Measurements from ENCODE around the gene TSACC. TPM values are rescaled to one million over a fixed set of nuclear protein-coding genes. Genes with fewer than 3 reads are reported as not detected.

The TSACC gene
- total and polyA plus RNA-seq, 2 donors (not counting 1 experiment from before 2014, with no cell fraction given) = 0.69 to 1.2 TPM

DNA sequence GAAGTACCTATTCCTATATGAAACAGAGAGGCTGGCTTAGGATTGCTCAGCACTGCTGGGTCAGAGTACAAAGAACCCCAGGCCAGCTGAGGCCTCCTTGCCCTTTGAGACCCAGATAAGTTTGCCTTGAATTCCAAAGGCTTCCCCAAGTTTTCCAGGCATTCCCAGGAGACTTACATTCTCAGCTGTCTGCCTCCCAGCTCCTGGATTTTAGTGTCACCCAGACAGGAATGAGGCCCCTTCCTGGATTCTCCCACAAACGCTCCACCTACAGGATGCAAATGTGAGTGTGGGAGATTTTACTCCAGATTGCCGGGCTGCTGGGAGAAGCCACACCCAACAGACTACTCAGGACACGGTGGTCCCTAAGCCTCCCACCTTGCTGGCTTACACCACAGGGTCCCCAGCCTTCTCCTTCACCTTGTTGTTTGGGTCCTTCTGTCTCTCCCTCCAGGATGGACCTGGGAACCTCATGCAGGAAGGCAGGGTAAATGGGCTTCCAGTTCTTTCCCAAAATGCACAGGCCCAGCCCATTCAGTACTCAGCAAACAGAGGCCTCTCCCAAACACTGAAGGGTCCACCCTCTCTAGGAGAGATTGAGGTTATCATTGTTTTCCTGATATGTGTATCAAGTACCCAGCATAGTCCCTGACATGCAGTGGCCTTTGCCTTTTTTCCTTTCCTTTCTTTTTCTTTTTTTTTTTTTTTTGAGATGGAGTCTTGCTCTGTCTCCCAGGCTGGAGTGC lies 41.3 kb downstream of the TSACC start:
- Mint-ChIP-seq H3K27me3 (peaks cover 11% of the 10 kb centered on the region), H3K4me3 (no peak overlapping the region), H3K4me1 (no peaks in the 10 kb centered on the region), H3K9me3 (ENCODE audit: insufficient read depth) (no peaks in the 10 kb centered on the region), H3K27ac (no peak overlapping the region)
- Histone ChIP-seq H3K27me3 (replicated peaks in 1 of 4; ENCODE audit: control extremely low read depth in 1 of 4, control insufficient read depth in 3 of 4, insufficient read depth in 4 of 4, low read length in 3 of 4) (peaks cover 0 to 5% (median 0%) of the 10 kb centered on the region in 4 experiments), H4K20me1 (ENCODE audit: control insufficient read depth, insufficient read depth, low read length, poor library complexity, severe bottlenecking) (no peaks in the 10 kb centered on the region), H3K9ac (ENCODE audit: low read length) (no peak overlapping the region), H3K4me2 (replicated peaks; ENCODE audit: low read depth, low read length, poor library complexity, severe bottlenecking) (no peak overlapping the region), H3K4me3 (ENCODE audit: control extremely low read depth in 1 of 5, extremely low read depth in 1 of 5, insufficient read depth in 1 of 5, low read depth in 2 of 5, low read length in 4 of 5) (no peak overlapping the region), H3K36me3 (replicated peaks in 1 of 2; ENCODE audit: control extremely low read depth in 1 of 2, control insufficient read depth in 1 of 2, extremely low read depth in 1 of 2, insufficient read depth in 2 of 2, low read length in 1 of 2) (no peaks in the 10 kb centered on the region), H3K79me2 (ENCODE audit: control insufficient read depth, insufficient read depth, low read length) (no peaks in the 10 kb centered on the region), H3K27ac (ENCODE audit: low read length in 2 of 2) (no peak overlapping the region), H3K9me3 (ENCODE audit: control extremely low read depth in 1 of 3, control insufficient read depth in 2 of 3, insufficient read depth in 1 of 3, low read length in 2 of 3) (peaks cover 0 to 4% (median 0%) of the 10 kb centered on the region in 3 donors), H2AFZ (ENCODE audit: insufficient read depth, low read depth, low read length, poor library complexity, severe bottlenecking) (no peak overlapping the region), H3K4me1 (ENCODE audit: control insufficient read depth in 2 of 2, insufficient read depth in 2 of 2, low read length in 2 of 2) (no peaks in the 10 kb centered on the region)
- ChIA-PET CTCF (interaction anchor here (0.6 to 12.5 kb wide), 4 partner anchors 21 to 247 kb away, joined by 3 to 445 read pairs (median 4); no protein-coding TSS in a partner anchor), POLR2A (no interaction called here)
- intact Hi-C loops (cut with micrococcal nuclease) = no loop called here
- DNase-seq = no peak
- no peak for ATAC-seq (ENCODE audit: low read depth)
- WGBS (ENCODE audit: insufficient coverage) = 44% methylated on average over 1 of the region's 3 CpGs
- TF ChIP-seq CTCF (IDR thresholded peaks at IDR 0.05) = no peak
- no peak for TF ChIP-seq EZH2 (IDR thresholded peaks at IDR 0.05; ENCODE audit: borderline replicate concordance, insufficient read depth, low read depth, low read length, poor library complexity, severe bottlenecking)

- 47% methylated on average over 2 of the region's 7 CpGs for WGBS (ENCODE audit: insufficient coverage)
- TF ChIP-seq CTCF (IDR thresholded peaks at IDR 0.05) (no peak), EZH2 (IDR thresholded peaks at IDR 0.05; ENCODE audit: borderline replicate concordance, insufficient read depth, low read depth, low read length, poor library complexity, severe bottlenecking) (no peak)
- no peaks in the 10 kb centered on the region for H3K9me3 Mint-ChIP-seq (ENCODE audit: insufficient read depth)
- peaks cover 4% of the 10 kb centered on the region for H3K4me1 Mint-ChIP-seq
- Histone ChIP-seq H3K4me2 (replicated peaks; ENCODE audit: low read depth, low read length, poor library complexity, severe bottlenecking) (no peak overlapping the region), H3K4me3 (ENCODE audit: control extremely low read depth in 1 of 5, extremely low read depth in 1 of 5, insufficient read depth in 1 of 5, low read depth in 2 of 5, low read length in 4 of 5) (no peak overlapping the region), H3K4me1 (ENCODE audit: control insufficient read depth in 2 of 2, insufficient read depth in 2 of 2, low read length in 2 of 2) (peaks cover 0 to 7% of the 10 kb centered on the region in 2 donors), H3K9ac (ENCODE audit: low read length) (no peak overlapping the region), H3K79me2 (ENCODE audit: control insufficient read depth, insufficient read depth, low read length) (no peaks in the 10 kb centered on the region), H3K9me3 (ENCODE audit: control extremely low read depth in 1 of 3, control insufficient read depth in 2 of 3, insufficient read depth in 1 of 3, low read length in 2 of 3) (no peaks in the 10 kb centered on the region), H3K36me3 (replicated peaks in 1 of 2; ENCODE audit: control extremely low read depth in 1 of 2, control insufficient read depth in 1 of 2, extremely low read depth in 1 of 2, insufficient read depth in 2 of 2, low read length in 1 of 2) (no peaks in the 10 kb centered on the region), H3K27me3 (replicated peaks in 1 of 4; ENCODE audit: control extremely low read depth in 1 of 4, control insufficient read depth in 3 of 4, insufficient read depth in 4 of 4, low read length in 3 of 4) (peaks cover 0 to 17% (median 5%) of the 10 kb centered on the region in 4 experiments), H4K20me1 (ENCODE audit: control insufficient read depth, insufficient read depth, low read length, poor library complexity, severe bottlenecking) (no peaks in the 10 kb centered on the region), H3K27ac (ENCODE audit: low read length in 2 of 2) (no peak overlapping the region), H2AFZ (ENCODE audit: insufficient read depth, low read depth, low read length, poor library complexity, severe bottlenecking) (no peak overlapping the region)
- ChIA-PET CTCF (interaction anchor here (1.0 to 12.5 kb wide), 4 partner anchors 42 to 229 kb away, joined by 3 to 445 read pairs (median 74); no protein-coding TSS in a partner anchor), POLR2A (interaction anchor here (0.5 kb wide), 1 partner anchor 31 kb away, joined by 4 read pairs; no protein-coding TSS in a partner anchor)
- peaks cover 12% of the 10 kb centered on the region for H3K27me3 Mint-ChIP-seq
- H3K27ac Mint-ChIP-seq = no peak overlapping the region
- ATAC-seq (ENCODE audit: low read depth) (no peak), DNase-seq (no peak)
- intact Hi-C loops (cut with micrococcal nuclease) = no loop called here
- H3K4me3 Mint-ChIP-seq = no peak overlapping the region
These were observed 44.2 kb downstream of the TSACC start for GRCh38 chr1:156382561-156382960.

Measured in B cell (primary cell).